AG09319 (cell line): ENCODE measurements around the gene TUBGCP3.

Source experiments
- DNase-seq: peaks from one replicate; pipeline ENCODE4 v3.0.0-alpha.2; 2010; ENCODE audit warnings: low read depth; ENCODE audit errors: extremely low read depth
- CTCF ChIP-seq: IDR thresholded peaks from 2 replicates; pipeline ENCODE4 v1.5.1; 2011; ENCODE audit warnings: low read depth, mild to moderate bottlenecking, inconsistent platforms, low read length, moderate library complexity

Gene TUBGCP3

GRCh38 chr13:112441226-112441625, 146.7 kb downstream of the TUBGCP3 start:
- DNase-seq: no peak
- TF ChIP-seq CTCF: no peak

GRCh38 chr13:112438515-112438914, 149.4 kb downstream of the TUBGCP3 start:
- no peak for TF ChIP-seq CTCF
- DNase-seq: no peak

DNA sequence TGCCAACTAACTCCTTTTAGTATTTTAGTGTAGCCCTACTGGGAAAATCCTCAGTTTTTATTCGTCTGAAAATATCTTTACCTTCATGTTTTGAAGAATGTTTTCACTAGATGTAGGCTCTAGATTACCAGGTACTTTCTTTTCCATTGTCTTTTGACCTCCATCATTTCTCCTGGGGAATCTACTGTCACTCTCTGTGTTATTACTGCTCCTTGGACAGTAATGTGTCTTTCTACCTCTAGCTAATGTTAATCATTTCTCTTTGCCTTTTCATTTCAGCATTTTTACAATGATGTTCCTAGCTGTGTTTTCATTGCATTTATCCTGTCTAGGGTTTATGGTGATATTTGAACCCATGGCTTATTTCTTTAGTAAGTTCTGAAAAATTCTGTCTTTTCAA, 149.9 kb downstream of the TUBGCP3 start:
- no peak for TF ChIP-seq CTCF
- DNase-seq: no peak

DNA sequence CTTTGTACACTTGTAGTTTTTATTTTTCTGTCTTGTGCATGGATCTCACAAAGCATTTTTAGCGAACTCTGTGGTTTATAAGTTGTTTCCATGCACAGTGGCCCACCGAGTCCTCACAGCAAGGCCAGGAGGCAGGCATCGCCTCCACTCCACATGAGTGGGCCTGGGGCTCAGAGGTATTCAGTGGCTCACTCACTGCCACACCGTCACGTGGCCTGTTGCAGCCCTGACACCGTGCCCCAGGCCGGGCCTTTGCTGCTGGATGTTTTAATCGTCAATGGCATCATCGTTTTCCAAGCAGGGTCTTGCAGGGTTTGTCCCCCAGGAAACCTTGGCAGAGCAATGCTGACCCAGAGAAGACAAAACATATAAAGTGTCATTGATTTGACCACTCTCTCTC, 152.0 kb downstream of the TUBGCP3 start:
- TF ChIP-seq CTCF: no peak
- DNase-seq: no peak
